ENCODE results near the gene CXADR.

GRCh38 chr21:17536381-17536780, 23.5 kb downstream of the CXADR start:
- TF ChIP-seq CTCF (IDR thresholded peaks at IDR 0.05; ENCODE audit: borderline replicate concordance, extremely low read depth, low read length, poor library complexity, severe bottlenecking) (no peak), EZH2 (IDR thresholded peaks at IDR 0.05; ENCODE audit: borderline replicate concordance, low read depth, low read length, severe bottlenecking) (no peak)
